HTR-8/SVneo (cell line): ENCODE data around the gene GPR161.

ENCODE experiments used
- DNase-seq: peaks from one replicate; pipeline ENCODE4 v3.0.0; 2011; ENCODE audit warnings: low spot score, mixed read lengths; ENCODE audit not compliant: insufficient read length
- FAIRE-seq: peaks from 2 replicates; lab custom pipeline; 2011; peaks lifted over from hg19 to GRCh38; lab: Jason Lieb, UNC

GPR161 gene

DNA sequence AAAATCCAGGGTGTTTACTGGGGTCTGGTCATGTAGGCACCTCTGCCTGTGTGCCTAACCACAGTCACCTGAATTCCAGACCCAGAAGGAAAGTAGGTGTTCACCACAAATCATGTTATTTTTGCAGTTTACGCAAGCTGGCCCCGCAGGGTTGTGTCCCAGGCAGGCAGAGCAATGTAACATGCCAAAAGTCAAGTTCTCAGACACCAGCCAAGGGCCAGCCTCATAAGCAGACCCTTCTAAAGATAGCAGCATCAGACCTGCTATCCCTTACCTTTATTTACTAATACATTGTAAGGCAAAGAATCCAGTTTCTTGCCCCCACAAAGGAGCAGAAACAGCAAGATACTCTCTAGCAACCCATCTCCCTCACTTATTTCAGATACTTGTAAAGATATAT is 83.0 kb downstream of the GPR161 start:
- no peak for DNase-seq
- FAIRE-seq = no peak

DNA sequence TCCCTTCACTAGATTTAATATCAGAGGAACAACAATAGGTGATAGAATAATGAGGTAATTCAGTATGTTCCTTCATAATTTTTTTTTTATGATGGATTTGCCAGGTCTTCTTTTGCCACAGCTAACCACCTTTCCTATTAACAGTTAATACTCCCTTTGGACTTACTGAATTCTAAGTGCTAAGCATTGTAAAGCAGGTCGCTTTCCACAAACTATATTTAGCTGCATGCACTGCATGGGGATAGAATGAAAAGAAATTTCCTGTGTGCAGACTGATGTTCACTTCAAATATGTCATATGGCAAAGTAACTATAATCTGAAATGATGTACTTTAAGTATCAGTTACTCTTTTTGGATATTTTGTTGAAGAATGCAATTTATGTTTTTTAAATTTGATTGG is 85.8 kb downstream of the GPR161 start:
- FAIRE-seq (no peak), DNase-seq (no peak)

DNA sequence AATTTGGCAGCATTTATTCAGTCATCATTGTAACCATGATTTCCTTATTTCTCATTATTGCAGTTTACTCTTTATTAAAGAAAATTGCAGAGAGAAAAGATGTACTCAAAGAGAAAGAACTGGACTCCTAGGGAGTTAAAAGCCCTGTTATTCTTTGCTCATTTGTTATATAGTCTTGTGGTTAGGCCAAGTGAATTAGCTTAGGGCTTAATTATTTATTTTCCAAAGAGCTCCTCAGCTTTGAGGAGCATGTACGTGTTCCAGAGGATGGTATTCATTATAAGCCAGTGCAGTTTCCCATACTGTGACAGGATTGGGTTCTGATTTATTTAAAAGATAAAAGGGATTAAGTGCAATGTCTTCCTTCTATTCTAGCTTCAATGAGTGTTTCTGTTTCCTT is 86.4 kb downstream of the GPR161 start:
- no peak for DNase-seq
- FAIRE-seq = no peak

DNA sequence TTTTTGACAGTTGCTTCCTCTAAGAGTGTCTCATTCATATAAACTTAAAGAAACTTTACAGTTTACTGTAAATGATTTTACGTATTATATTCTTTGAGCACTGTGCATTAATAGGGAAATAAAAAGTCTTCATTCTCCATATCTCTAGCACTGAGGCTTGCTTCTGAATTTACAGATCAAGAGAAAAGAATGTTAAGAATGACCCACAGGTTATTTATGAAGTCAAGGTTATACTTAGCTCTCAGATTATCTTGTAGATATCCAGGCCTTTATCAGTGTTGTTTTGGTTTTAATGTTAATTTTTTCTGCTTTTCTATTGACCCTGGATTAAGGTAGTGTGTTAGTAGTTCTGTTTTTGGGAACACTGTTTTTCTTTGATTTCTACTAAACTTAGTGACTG is 91.4 kb downstream of the GPR161 start:
- FAIRE-seq = no peak

DNA sequence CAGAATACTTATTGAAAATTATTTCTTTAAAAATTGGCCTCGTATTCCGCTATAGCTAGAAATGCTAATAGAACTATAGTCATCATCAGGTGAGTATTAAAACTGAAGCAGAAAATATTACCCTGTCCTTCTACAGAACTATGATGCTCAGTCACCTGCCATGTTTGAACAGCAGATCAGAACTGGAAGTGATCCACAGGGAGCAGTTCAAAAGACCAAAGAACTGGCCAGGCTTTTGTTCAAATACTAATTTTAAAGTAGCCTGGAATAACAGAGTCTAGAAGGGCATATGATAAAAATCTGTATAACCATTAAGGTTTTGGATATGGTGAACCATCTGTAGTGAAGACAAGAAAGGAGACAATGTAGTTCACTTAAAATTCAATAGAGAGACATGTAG is 94.4 kb downstream of the GPR161 start:
- no peak for DNase-seq
- FAIRE-seq = no peak

More for the DNA sequence above, 91.4 kb downstream of the GPR161 start:
- DNase-seq = no peak

DNA sequence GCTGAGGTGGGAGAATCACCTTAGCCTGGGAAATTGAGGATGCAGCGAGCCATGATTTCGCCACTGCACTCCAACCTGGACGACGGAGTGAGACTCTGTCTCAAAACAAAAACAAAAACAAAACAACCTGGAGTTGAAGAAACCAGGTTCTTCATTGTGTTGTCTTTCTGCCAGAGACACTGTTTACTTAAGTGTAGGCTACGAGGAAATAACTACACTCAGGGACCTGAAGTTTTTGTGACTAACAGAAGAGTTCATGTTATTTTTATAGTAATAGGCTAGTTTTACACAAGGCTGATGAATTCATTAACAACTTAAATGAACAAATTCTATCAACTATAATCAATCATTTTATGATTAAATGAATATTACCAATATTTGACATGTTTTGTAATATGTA is 101.4 kb downstream of the GPR161 start:
- no peak for FAIRE-seq

DNA sequence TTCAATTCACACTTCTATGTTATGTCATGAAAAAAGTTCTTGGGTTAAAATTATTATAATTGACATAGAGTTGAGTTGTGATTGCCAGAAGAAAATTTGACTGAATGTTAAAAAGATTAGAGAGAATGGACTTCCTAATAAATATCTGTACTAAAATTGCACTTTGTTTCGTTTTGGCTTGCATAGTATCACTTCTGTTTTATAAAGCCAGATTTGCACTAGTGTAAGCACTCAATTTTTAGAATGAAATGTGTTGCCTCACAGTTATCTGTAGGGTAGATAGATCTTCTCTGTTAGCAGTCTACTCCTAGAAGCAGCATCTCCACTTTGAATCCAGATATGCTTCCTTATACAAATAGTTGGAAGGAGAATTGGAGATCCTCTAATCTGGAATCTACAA is 104.7 kb downstream of the GPR161 start:
- FAIRE-seq = no peak
- no peak for DNase-seq

More for the DNA sequence above, 101.4 kb downstream of the GPR161 start:
- no peak for DNase-seq

DNA sequence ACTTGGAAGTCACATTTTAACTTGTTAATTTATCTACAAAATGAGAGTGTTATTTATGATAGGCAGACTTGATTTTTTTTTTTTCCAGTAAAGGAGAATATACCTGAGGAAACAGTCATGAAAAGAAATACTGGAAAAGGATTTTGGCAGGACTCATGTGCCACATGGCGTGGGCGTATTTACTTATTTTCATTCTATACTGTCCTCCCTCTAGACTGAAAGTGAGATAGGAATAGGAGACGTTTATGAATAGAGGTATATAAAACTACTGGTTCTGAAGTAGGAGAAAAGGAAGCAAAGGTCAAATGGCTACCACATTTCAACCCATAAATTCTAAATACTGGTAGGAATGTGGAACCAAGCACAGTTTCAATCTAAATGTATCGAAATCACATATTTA is 105.1 kb downstream of the GPR161 start:
- no peak for FAIRE-seq
- no peak for DNase-seq

DNA sequence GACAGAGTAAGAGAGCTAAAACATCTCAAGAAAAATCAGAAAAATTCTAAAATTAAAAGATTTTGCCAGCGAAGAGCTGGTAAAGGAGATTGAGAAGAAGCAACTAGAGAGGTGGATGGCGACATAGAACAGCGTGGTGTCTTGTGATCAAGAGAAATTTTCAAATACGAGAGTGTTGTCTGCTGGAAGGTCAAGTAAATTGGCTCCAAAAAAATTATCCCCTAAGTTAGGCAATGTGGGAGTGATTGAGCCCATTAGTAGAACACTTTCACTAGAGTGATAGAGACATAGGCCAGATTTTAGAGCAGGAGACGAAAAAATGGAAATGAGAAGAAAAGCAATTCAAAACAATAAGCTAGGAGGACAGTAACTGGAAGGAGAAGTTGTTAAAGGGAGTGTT is 105.5 kb downstream of the GPR161 start:
- FAIRE-seq (no peak), DNase-seq (no peak)
